ENCODE results near the gene YARS2.
"Not testable (repeated sequence)": the region's sequence is repeated elsewhere in the genome, so short reads cannot be mapped to it uniquely, and the experiment has no call there.

The YARS2 gene

DNA sequence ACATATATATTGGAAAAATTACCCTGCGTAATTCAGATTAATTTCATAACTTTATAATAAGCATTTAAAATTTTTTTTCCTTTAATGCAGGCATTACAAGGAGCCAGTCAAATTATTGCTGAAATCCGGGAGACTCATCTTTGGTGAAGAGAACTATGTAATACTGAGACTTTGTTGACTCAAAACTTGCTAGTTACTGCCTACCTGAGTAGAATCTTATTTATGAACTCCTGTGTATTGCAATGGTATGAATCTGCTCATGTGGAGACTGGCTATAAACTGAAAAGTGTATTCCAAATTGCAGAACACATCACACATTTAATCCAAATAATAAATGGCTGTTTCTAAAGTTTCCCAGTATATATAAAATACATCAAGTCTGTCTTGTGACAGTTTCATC lies 12.4 kb downstream of the YARS2 start:
- no peak for DNase-seq (ENCODE audit: low spot score)

DNA sequence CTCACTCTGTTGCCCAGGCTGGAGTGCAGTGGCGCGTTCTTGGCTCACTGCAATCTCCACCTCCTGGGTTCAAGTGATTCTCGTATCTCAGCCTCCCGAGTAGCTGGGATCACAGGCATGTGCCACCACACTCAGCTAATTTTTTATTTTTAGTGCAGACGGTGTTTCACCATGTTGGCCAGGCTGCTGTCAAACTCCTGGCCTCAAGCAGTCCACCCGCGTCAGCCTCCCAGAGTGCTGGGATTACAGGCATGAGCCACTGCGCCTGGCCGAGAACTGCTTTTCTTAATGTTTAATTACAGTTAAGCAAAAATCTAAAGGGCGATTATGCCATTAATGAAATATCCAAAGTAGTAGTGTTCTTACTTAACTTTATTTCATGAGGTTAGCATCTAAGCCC lies 13.6 kb downstream of the YARS2 start:
- no peak for DNase-seq (ENCODE audit: low spot score)

DNA sequence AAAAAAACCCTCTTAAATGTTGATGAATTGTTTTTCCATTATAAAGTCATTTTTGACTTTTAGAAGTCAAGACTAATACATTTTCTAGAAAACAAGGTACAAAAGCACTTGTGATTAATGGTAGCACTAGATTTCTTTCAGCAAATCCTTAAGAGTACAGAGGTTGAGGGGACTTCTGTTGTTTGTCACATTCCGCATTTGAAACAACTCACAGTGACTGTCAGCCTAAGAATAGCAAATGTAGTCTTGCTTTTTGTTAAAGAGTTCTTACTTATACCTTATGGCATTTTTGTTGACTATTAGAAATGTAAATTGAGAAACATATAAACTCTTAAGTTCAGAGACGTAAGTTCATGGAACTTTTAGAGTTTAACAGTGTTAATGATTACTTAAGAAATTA lies 16.4 kb downstream of the YARS2 start:
- DNase-seq (ENCODE audit: low spot score), result no peak

DNA sequence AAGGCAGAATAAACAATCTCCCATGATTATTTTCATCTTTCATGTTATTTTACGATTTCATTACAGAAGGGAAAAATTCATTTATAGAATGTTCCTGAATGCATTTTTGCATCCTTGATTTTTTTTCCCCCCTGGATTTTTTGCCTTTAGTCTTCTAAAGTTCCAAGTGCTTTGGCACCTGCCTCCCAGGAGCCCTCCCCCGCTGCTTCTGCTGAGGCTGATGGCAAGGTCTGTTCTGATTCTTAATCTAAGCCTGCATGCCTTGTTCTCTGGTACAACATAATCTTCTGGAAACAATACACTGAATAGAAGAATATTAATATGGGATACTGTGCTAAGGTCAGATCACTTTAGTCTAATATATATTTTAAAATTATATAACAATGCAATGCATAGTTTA lies 18.0 kb downstream of the YARS2 start:
- DNase-seq (ENCODE audit: low spot score), result no peak

DNA sequence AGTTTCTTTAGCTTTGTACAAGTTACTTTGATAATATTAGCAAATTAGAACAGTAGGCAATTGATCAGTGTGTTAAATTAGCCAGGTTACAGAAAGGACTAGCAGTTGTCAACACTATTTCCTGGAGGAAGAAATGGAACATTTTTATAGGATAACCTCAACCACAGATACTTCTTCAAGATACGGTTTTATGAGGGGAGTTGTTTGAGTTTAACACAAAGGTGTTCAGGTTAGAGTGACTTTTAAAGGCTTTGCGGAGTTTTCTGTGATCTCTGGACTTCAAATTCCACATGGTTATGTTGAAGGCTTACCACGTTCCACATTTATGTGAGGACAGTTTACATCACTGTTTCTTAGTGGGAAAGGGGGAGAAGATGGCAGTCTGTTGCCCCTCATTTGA lies 19.3 kb downstream of the YARS2 start:
- no peak for DNase-seq (ENCODE audit: low spot score)

DNA sequence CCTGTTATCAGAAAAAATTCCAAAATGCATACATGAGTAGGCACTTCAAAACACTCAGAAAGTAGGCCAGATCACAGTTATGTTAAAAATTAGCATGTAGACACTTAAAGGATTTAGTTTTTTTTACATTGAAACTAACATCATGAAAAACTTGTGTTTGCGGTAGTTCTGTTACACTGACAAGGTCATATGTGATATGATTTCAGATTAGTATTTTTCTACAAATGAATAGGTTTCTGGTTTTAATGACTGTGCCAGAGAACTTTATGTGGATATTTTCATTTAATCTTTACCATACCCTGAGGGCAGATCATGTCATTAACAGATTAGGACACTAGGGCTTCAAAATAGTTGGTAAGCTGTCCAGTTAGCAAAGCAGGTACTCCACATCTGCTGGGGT lies 20.7 kb downstream of the YARS2 start:
- no peak for DNase-seq (ENCODE audit: low spot score)

DNA sequence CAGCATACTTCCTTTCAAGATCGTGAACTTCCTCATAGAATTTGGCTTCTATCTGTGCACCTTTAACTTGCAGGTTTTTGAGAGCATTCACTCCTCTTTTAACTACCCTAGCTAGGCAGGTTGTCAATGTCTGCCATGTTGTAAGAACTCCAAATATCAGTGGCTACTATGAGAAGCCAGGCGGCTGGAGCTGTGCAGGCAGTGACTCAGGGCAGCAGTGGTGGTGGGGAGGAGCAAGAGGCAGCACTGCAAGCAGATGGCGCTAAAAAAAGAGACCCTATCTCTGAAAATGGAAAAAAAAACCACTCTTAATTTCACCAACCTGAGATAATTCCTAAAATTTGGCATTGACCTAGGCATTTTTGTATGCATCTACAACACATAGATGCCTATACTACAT lies 28.5 kb downstream of the YARS2 start:
- DNase-seq (ENCODE audit: low spot score), result no peak

DNA sequence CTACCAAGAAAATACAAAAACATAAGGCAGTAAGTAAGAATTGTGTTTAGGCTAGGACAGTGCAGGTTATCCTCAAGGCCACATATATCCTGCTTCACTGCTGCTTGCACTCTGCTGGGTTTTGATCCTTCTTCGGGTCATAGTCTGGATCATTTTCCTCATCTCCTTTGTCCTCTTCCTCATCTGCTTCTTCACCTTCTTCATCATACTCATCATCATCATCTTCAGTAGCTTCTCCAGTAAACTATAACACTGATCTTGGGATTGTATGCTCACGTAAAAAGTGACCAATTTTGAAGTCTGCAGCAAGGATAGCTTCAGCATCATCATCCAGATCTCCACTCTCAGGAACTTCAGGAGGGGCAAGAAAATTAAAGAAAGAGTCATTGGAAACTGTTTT lies 29.4 kb downstream of the YARS2 start:
- DNase-seq (ENCODE audit: low spot score), result no peak

DNA sequence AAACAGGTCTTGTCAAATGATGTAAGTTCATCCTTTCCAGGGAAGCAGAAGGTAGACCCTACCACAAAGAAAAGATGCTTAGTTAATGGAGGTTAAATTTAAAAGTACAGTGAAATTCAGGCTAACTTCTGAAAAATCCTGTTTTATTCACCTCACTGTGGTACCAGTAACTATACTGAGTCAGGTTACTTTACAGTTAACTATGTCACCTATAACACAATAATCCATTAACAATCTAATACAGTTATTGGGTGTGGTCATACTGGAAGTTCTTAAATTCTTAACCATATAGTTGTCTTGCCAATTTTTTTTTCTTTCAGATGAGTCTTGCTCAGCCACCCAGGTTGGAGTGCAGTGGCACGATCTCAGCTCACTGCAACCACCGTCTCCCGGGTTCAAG lies 30.4 kb downstream of the YARS2 start:
- DNase-seq (ENCODE audit: low spot score), result not testable (repeated sequence)

DNA sequence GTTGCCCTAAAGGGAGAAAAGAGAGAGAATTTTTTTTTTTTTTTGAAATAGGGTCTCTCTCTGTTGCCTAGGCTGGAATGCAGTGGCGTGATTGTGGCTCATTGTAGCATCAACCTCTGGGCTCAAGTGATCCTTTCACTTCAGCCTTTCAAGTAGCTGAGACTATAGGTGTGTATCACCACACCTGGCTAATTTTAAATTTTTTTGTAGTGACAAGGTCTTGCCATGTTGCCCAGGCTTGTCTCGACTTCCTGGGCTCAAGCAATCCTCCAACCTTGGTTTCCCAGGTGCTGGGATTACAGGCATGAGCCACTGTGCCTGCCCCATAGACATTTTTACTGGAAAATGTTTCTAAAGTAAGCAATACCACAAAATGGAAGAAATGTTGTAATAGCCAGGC lies 36.8 kb downstream of the YARS2 start:
- DNase-seq (ENCODE audit: low spot score), result no peak

DNA sequence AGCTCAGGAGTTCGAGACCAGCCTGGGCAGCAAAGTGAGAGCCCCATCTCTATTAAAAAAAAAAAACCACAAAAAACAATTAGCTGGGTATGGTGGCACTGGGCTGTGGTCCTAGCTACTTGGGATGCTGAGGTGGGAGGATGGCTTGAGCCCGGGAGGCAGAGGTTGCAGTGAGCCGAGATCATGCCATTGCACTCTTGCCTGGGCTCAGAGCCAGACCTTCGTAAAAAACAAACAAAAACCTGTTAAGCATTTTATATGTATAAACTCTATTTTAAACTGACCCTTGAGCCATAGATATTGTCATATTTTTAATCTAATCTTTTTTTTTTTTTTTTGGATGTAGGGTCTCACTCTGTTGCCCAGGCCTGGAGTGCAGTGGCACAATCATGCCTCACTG lies 40.9 kb downstream of the YARS2 start:
- no peak for DNase-seq (ENCODE audit: low spot score)

DNA sequence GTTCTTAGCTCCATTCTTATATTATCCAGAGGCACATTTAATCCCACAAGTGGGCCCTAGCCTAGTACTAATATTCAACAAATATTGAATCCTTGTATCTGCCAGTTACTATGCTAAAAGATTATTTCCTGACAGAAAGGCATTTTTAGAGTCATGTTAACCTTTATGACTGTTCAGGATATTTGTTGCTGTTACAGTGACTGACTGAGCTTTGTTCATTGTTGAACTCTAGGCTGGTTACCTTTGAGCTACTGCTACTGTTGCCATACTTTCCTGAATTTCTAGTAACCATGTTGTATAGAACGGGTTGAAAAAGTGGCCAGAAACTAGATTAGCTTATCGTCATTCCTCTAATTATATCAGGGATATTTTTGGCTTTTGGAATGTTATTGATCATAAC lies 46.8 kb downstream of the YARS2 start:
- DNase-seq (ENCODE audit: low spot score), result no peak

DNA sequence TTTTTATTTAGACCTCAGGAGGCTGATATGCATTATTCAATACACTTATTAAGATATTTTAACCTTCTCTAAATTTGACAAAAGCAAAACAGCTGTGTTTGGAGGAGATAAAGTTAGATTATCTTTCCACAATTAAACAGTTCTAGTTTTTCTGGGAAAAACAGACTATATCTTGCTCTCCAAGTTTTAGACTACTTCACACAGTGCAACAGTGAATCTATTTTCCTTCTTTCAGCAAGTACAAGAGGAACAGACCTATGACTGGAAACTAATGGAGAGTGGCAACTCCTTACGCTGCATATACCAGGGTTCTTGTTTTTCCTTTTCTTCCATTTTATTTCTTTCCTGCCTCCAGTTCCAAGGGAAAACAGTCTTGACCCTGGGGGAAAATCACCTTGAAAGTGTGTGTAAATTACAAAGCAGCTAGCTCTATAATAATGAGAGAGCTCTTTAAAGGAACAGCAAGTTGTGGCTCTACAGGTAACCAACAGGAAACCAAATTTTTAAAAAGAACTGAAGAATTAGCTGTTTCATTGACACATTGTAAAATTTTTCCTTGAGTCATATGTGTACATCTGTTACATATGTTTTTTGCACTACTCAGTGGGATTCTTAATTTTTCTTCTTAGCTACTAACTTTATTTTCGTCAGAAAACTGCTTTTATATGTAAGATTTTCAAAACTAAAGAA lies 49.2 kb downstream of the YARS2 start:
- no peak for DNase-seq (ENCODE audit: low spot score)

DNA sequence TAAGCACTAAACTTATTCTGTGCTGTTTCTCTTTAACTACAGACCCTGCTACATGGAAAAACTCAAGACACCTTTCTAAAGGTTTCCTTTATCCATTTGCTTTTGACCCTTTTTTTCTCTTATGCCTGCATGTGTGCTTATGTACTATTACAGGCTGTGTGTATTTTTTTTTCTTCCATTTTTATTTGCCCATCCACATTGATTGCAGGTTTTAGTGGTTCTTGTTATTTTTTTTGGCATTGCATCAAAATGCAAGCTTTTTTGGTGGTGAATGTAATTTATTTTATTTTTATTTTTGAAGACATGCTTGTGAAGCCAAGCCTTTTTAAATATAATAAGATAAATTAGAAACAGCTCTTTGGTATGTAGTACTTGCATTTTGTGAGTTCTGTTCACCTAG lies 49.9 kb downstream of the YARS2 start:
- DNase-seq (ENCODE audit: low spot score), result no peak

DNA sequence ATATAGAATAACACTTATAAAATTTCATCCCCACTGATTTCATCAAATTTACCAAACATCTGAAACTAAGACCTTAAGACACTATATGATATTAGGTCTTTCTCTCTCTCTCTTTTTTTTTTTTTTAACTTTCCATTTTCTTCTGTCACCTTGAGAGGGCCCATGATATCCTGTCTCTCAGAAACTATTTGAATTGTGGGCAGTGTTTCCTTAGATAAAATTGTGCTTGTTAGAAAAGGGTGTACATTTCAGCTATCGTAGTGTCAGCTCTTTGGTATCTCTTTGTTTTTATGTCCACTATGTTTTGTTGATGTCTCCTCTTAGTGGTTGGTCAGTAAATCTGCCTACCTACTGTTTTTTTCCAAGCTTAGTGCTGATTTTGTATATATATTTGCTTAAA lies 52.8 kb downstream of the YARS2 start:
- no peak for DNase-seq (ENCODE audit: low spot score)

DNA sequence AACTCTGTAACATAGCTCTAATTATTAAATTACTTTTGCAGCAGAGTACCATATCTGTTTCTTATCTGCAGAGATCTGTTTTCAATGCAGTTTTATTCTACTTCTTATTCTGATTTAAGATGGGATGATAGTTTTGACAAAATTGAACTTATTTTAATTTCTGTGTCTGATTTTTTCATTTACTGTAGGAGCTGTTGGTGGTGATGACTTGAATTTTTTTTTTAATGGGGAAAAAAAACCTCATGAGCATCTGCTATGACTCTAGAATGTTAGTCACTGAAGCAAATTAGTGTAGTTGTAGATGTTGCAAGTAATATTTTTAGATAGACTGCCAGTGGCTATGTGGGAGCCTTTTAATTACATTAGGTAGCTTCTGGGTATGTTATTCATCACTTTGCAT lies 53.2 kb downstream of the YARS2 start:
- no peak for DNase-seq (ENCODE audit: low spot score)

DNA sequence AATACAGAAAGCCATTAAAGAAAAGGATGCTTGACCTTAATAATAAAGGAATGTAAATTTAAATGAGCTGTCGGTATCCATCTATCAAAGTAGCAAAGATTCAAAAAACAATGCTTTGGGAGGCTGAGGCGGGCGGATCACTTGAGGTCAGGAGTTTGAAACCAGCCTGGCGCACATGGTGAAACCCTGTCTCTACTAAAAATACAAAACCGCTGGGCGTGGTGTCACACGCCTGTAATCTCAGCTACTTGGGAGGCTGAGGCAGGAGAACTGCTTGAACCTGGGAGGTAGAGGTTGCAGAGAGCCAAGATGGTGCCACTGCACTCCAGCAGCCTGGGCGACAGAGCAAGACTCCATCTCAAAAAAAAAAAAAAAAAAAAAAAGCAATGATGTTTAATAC lies 56.3 kb downstream of the YARS2 start:
- not testable (repeated sequence) for DNase-seq (ENCODE audit: low spot score)

DNA sequence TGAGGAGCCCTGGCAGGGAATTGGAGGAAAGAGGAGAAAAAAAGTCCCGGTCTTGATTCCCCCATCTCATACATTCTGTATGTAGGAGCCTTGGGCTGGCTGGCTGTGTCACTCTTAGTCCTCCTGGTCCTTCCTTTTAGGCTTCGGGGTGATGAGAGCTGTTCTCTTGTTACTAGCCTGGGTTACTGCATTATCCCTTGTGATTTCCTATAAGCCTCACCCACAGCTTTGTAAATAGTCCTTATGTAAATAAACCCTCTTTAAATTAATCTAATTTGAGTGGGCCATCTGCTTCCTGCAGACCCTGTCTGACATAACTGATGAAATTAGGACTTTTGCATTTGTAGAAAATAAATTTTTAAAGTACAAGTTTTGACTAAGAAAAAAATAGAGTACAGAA lies 57.4 kb downstream of the YARS2 start:
- DNase-seq (ENCODE audit: low spot score), result no peak

DNA sequence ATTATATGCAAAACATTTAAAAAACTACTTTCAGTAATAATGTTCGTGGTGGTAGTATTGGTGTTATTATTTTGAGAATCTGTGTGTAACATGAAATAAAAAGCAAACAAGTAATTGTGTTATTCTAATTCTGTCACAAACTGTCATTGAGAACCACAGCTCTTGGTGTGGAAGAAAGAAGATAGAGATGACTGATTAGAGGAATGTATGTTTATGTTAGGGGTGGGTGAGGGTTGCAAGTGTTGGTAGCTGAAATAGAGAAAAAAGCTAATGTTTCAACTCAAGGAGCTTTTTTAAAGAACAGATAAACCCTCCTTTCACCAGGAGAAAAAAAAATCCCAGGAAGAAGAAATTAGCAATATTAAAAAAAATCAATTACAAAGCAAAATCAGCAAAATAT lies 58.3 kb downstream of the YARS2 start:
- DNase-seq (ENCODE audit: low spot score), result no peak

All from hematopoietic multipotent progenitor cell treated with erythropoietin and hydrocortisone succinate and interleukin-3 and kit ligand, for 17 days (in vitro differentiated cells).